Uterus (tissue), 2 donors: Measurements from ENCODE around the gene POLA1.

Experiments used
- CTCF ChIP-seq, 4 experiments: fragments of 200-600 bp in 2 of 4; fragments of 450-650 bp in 2 of 4; sonication (generic) in 2 of 4; IDR thresholded peaks; one replicate each; pipeline ENCODE4 v1.5.1; 2016 to 2019; ENCODE audit warnings: antibody characterized with exemption in 4 of 4, mild to moderate bottlenecking in 2 of 4, moderate library complexity in 1 of 4
- POLR2A ChIP-seq, 2 donors: fragments of 450-650 bp; IDR thresholded peaks; one replicate each; pipeline ENCODE4 v1.6.1; 2016; ENCODE audit warnings: antibody characterized with exemption in 2 of 2, mild to moderate bottlenecking in 1 of 2, moderate library complexity in 1 of 2

GRCh38 chrX:24858004-24858746 lies 164.5 kb downstream of the POLA1 start:
- TF ChIP-seq CTCF (IDR thresholded peaks at IDR 0.05): no peak
- TF ChIP-seq POLR2A (IDR thresholded peaks at IDR 0.05): no peak
